HEK293 (cell line): Measurements from ENCODE around the gene RNF4.
A peak's percentile ranks its signal among the peaks of the same experiment; 100 is the strongest.

Source experiments
- GLI4 ChIP-seq: fragments of 450-650 bp; formaldehyde crosslinking; IDR thresholded peaks from 2 replicates; pipeline ENCODE4 v1.5.1; 2016; ENCODE audit warnings: missing biosample characterization, missing genetic modification characterization
- GLIS2 ChIP-seq: fragments of 450-650 bp; formaldehyde crosslinking; IDR thresholded peaks from 2 replicates; pipeline ENCODE4 v1.5.1; 2016; ENCODE audit warnings: missing biosample characterization, missing genetic modification characterization
- HOXD13 ChIP-seq: sonication (generic); formaldehyde crosslinking; IDR thresholded peaks from 2 replicates; pipeline ENCODE4 v1.8.0; 2022; ENCODE audit warnings: missing genetic modification reagents, borderline replicate concordance
- KLF1 ChIP-seq: fragments of 450-650 bp; formaldehyde crosslinking; IDR thresholded peaks from 2 replicates; pipeline ENCODE4 v1.5.1; 2016; ENCODE audit warnings: missing biosample characterization, missing genetic modification characterization
- KLF7 ChIP-seq: fragments of 450-650 bp; formaldehyde crosslinking; IDR thresholded peaks from 2 replicates; pipeline ENCODE4 v1.5.1; 2016; ENCODE audit warnings: missing biosample characterization, missing genetic modification characterization, borderline replicate concordance
- KLF9 ChIP-seq: fragments of 450-650 bp; formaldehyde crosslinking; IDR thresholded peaks from 2 replicates; pipeline ENCODE4 v1.5.1; 2016; ENCODE audit warnings: missing biosample characterization, missing genetic modification characterization, low read depth
- SCRT2 ChIP-seq: fragments of 450-650 bp; formaldehyde crosslinking; IDR thresholded peaks from 2 replicates; pipeline ENCODE4 v1.5.1; 2016; ENCODE audit warnings: missing biosample characterization, missing genetic modification characterization
- SP2 ChIP-seq: fragments of 450-650 bp; formaldehyde crosslinking; IDR thresholded peaks from 2 replicates; pipeline ENCODE4 v1.5.1; 2016; ENCODE audit warnings: missing biosample characterization, missing genetic modification characterization
- YY2 ChIP-seq: fragments of 450-650 bp; formaldehyde crosslinking; IDR thresholded peaks from 2 replicates; pipeline ENCODE4 v1.5.1; 2016; ENCODE audit warnings: missing biosample characterization, missing genetic modification characterization
- ZBTB11 ChIP-seq: fragments of 450-650 bp; formaldehyde crosslinking; conservative IDR thresholded peaks from 2 replicates; pipeline ENCODE4 v1.5.1; 2016; ENCODE audit warnings: low read depth, missing biosample characterization, missing genetic modification characterization
- ZBTB20 ChIP-seq: fragments of 450-650 bp; formaldehyde crosslinking; IDR thresholded peaks from 2 replicates; pipeline ENCODE4 v1.5.1; 2016; ENCODE audit warnings: missing biosample characterization, missing genetic modification characterization
- ZBTB21 ChIP-seq: fragments of 450-650 bp; formaldehyde crosslinking; IDR thresholded peaks from 2 replicates; pipeline ENCODE4 v1.5.1; 2017; ENCODE audit warnings: missing biosample characterization, missing genetic modification characterization
- ZBTB44 ChIP-seq: fragments of 450-650 bp; IDR thresholded peaks from 2 replicates; pipeline ENCODE4 v1.5.1; 2018; ENCODE audit warnings: missing biosample characterization, mild to moderate bottlenecking, missing genetic modification characterization
- ZBTB49 ChIP-seq: fragments of 450-650 bp; formaldehyde crosslinking; IDR thresholded peaks from 2 replicates; pipeline ENCODE4 v1.5.1; 2016; ENCODE audit warnings: missing biosample characterization, missing genetic modification characterization, low read depth
- ZBTB6 ChIP-seq: fragments of 450-650 bp; formaldehyde crosslinking; IDR thresholded peaks from 2 replicates; pipeline ENCODE4 v1.5.1; 2017; ENCODE audit warnings: missing biosample characterization, missing genetic modification characterization
- ZNF133 ChIP-seq: fragments of 450-650 bp; formaldehyde crosslinking; IDR thresholded peaks from 2 replicates; pipeline ENCODE4 v1.5.1; 2016; ENCODE audit warnings: missing biosample characterization, missing genetic modification characterization
- ZNF214 ChIP-seq: fragments of 450-650 bp; formaldehyde crosslinking; IDR thresholded peaks from 2 replicates; pipeline ENCODE4 v1.5.1; 2017; ENCODE audit warnings: missing biosample characterization, mild to moderate bottlenecking, missing genetic modification characterization, borderline replicate concordance
- ZNF266 ChIP-seq: fragments of 450-650 bp; formaldehyde crosslinking; IDR thresholded peaks from 2 replicates; pipeline ENCODE4 v1.5.1; 2016; ENCODE audit warnings: missing biosample characterization, missing genetic modification characterization, low read depth
- ZNF394 ChIP-seq: fragments of 450-650 bp; formaldehyde crosslinking; IDR thresholded peaks from 2 replicates; pipeline ENCODE4 v1.5.1; 2016; ENCODE audit warnings: missing biosample characterization, missing genetic modification characterization, mild to moderate bottlenecking, moderate library complexity, borderline replicate concordance
- ZNF514 ChIP-seq: fragments of 450-650 bp; formaldehyde crosslinking; IDR thresholded peaks from 2 replicates; pipeline ENCODE4 v1.5.1; 2016; ENCODE audit warnings: missing biosample characterization, missing genetic modification characterization
- ZNF549 ChIP-seq: fragments of 450-650 bp; IDR thresholded peaks from 2 replicates; pipeline ENCODE4 v1.5.1; 2018; ENCODE audit warnings: missing biosample characterization, missing genetic modification characterization, mild to moderate bottlenecking, inconsistent platforms, moderate library complexity
- ZNF561 ChIP-seq: fragments of 450-650 bp; IDR thresholded peaks from 2 replicates; pipeline ENCODE4 v1.5.1; 2018; ENCODE audit warnings: missing biosample characterization, missing genetic modification characterization, borderline replicate concordance
- ZNF600 ChIP-seq: fragments of 450-650 bp; formaldehyde crosslinking; IDR thresholded peaks from 2 replicates; pipeline ENCODE4 v1.5.1; 2016; ENCODE audit warnings: missing biosample characterization, missing genetic modification characterization
- ZNF654 ChIP-seq: fragments of 450-650 bp; formaldehyde crosslinking; IDR thresholded peaks from 2 replicates; pipeline ENCODE4 v1.5.1; 2016; ENCODE audit warnings: low read depth, missing biosample characterization, missing genetic modification characterization
- TF ChIP-seq, protein P1 (sequence below): fragments of 450-650 bp; formaldehyde crosslinking; IDR thresholded peaks from 2 replicates; pipeline ENCODE4 v1.5.1; 2016; ENCODE audit warnings: missing biosample characterization, missing genetic modification characterization
- TF ChIP-seq, protein P2 (sequence below): fragments of 450-650 bp; formaldehyde crosslinking; optimal IDR thresholded peaks from 2 replicates; pipeline ENCODE3; 2016; ENCODE audit warnings: missing biosample characterization, mild to moderate bottlenecking, missing genetic modification characterization
- TF ChIP-seq, protein P3 (sequence below): fragments of 450-650 bp; formaldehyde crosslinking; IDR thresholded peaks from 2 replicates; pipeline ENCODE4 v1.5.1; 2016; ENCODE audit warnings: missing biosample characterization, missing genetic modification characterization

Gene RNF4

GRCh38 chr4:2469192-2469984 is 482 bp downstream of the RNF4 start (continued):
- TF ChIP-seq KLF7 (no peak), ZNF514 (tag by site-specific recombination) (no peak), GLI4 (tag by site-specific recombination) (no peak), HOXD13 (CRISPR knock-in tag) (no peak), ZNF214 (tag by site-specific recombination) (no peak), YY2 (no peak), KLF9 (tag by site-specific recombination) (no peak), SCRT2 (no peak), SP2 (peak; percentile 15; the same call in 1 of the 2 replicates), ZBTB11 (tag by site-specific recombination) (peak; percentile 54), ZNF654 (tag by site-specific recombination) (no peak), ZNF549 (no peak), ZNF394 (tag by site-specific recombination) (no peak), ZBTB44 (no peak), ZBTB20 (tag by site-specific recombination) (peak; percentile 77), ZNF266 (no peak), KLF1 (no peak), ZBTB6 (tag by site-specific recombination) (0 out of 2 replicates have a peak, but pooled peaks have one; percentile 19), ZNF600 (no peak), ZNF561 (tag by site-specific recombination) (no peak), ZBTB21 (tag by site-specific recombination) (no peak), ZNF133 (tag by site-specific recombination) (no peak), ZBTB49 (tag by site-specific recombination) (no peak), GLIS2 (peak; percentile 71)
- TF ChIP-seq, protein P1, sequence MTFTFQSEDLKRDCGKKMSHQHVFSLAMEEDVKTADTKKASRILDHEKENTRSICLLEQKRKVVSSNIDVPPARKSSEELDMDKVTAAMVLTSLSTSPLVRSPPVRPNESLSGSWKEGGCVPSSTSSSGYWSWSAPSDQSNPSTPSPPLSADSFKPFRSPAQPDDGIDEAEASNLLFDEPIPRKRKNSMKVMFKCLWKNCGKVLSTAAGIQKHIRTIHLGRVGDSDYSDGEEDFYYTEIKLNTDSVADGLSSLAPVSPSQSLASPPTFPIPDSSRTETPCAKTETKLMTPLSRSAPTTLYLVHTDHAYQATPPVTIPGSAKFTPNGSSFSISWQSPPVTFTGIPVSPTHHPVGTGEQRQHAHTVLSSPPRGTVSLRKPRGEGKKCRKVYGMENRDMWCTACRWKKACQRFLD (tag by site-specific recombination) = no peak
- TF ChIP-seq, protein P2, sequence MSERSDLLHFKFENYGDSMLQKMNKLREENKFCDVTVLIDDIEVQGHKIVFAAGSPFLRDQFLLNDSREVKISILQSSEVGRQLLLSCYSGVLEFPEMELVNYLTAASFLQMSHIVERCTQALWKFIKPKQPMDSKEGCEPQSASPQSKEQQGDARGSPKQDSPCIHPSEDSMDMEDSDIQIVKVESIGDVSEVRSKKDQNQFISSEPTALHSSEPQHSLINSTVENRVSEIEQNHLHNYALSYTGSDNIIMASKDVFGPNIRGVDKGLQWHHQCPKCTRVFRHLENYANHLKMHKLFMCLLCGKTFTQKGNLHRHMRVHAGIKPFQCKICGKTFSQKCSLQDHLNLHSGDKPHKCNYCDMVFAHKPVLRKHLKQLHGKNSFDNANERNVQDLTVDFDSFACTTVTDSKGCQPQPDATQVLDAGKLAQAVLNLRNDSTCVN (tag by site-specific recombination) = peak; percentile 57
- TF ChIP-seq, protein P3, sequence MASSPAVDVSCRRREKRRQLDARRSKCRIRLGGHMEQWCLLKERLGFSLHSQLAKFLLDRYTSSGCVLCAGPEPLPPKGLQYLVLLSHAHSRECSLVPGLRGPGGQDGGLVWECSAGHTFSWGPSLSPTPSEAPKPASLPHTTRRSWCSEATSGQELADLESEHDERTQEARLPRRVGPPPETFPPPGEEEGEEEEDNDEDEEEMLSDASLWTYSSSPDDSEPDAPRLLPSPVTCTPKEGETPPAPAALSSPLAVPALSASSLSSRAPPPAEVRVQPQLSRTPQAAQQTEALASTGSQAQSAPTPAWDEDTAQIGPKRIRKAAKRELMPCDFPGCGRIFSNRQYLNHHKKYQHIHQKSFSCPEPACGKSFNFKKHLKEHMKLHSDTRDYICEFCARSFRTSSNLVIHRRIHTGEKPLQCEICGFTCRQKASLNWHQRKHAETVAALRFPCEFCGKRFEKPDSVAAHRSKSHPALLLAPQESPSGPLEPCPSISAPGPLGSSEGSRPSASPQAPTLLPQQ (tag by site-specific recombination) = 0 out of 2 replicates have a peak, but pooled peaks have one; percentile 18
